Psoas muscle (tissue), 8 donors: ENCODE results near the gene NOTCH2. TPM values are rescaled to one million over a fixed set of nuclear protein-coding genes. Genes with fewer than 3 reads are reported as not detected.

Experiments
- ATAC-seq, 4 donors: fragments of 200-7000 bp; cut with Tn5 transposase; one replicate each; pipeline ENCODE4 v1.9.1; 2020; ENCODE audit warnings: moderate library complexity in 3 of 4, mild to moderate bottlenecking in 2 of 4
- DNase-seq, 2 donors: peaks; one replicate each; pipeline ENCODE4 v3.0.0-alpha.2; 2020
- H3K27ac ChIP-seq: fragments of 200-600 bp; one replicate; pipeline ENCODE4 v1.8.0; 2022
- H3K27me3 ChIP-seq, 3 donors: fragments of 200-600 bp in 1 of 3; one replicate each; pipeline versions ENCODE4 v1.6.1 to v1.8.0; 2013 to 2022; ENCODE audit warnings: low read length in 2 of 3, mild to moderate bottlenecking in 2 of 3, moderate library complexity in 1 of 3; ENCODE audit not compliant: insufficient read depth in 3 of 3
- H3K36me3 ChIP-seq, 2 donors: fragments of 200-600 bp in 1 of 2; one replicate each; pipeline versions ENCODE4 v1.6.1 to v1.8.0; 2013 to 2022; ENCODE audit warnings: low read depth in 1 of 2, mild to moderate bottlenecking in 1 of 2, moderate library complexity in 1 of 2; ENCODE audit not compliant: insufficient read depth in 1 of 2
- H3K4me1 ChIP-seq: fragments of 200-600 bp; one replicate; pipeline ENCODE4 v1.8.0; 2022
- H3K4me3 ChIP-seq: fragments of 200-600 bp; one replicate; pipeline ENCODE4 v1.8.0; 2022; ENCODE audit warnings: mild to moderate bottlenecking
- H3K9me3 ChIP-seq: fragments of 200-600 bp; one replicate; pipeline ENCODE4 v1.8.0; 2022
- CTCF ChIP-seq: fragments of 200-600 bp; IDR thresholded peaks from one replicate; pipeline ENCODE4 v1.8.0; 2022; ENCODE audit warnings: antibody characterized with exemption
- WGBS, 3 donors: extraction: QIAGEN DNeasy Blood & Tissue Kit; methylation state at CpG; one replicate each; pipeline versions ENCODE4 v1.1.6 to v1.1.7; 2013; 5-methylcytosine and 5-hydroxymethylcytosine counted together
- intact Hi-C, 2 donors: fragments of 100-400 bp; cut with DNase I; formaldehyde crosslinking; loops; one replicate each; pipeline versions ENCODE4 v1.11.0 to v1.14.2; 2022
- polyA plus RNA-seq, 3 donors: library from polyadenylated mRNA; stranded (reverse); fragments of 200-250 nt; gene quantifications; one replicate each; pipeline ENCODE4 v1.2.3, GENCODE V29; 2013
- total RNA-seq, 4 donors: library from RNA; stranded (reverse); fragmentation: NEBNext Ultra II Directional in 2 of 4; extraction: Animal tissue kit (Norgen Biotek cat#: 25700) in 2 of 4; gene quantifications; one replicate each; pipeline versions ENCODE4 v1.2.1 to v1.2.4, GENCODE V29; 2021 to 2023
- donor health status: healthy with polysubstance abuse.
- donor health status: DM: no; HTN: no; CAD: no; lungs with moderate emphysema.
- donor health status: Bipolar disorder and iron deficiency.
- donor health status: healthy.
- donor health status: DM: yes; HTN: yes; CAD: no.
- donor health status: DM: no; HTN: no; CAD: no.
- donor health status: DM: no; HTN: no; CAD: no.
- donor health status: DM: yes; HTN: yes; CAD: no.

Gene NOTCH2
- total and polyA plus RNA-seq, 7 donors: 2.1 to 19.7 (median 15.4) TPM

- no peak for ATAC-seq
- intact Hi-C loops: no loop called here
- DNase-seq: no peak
- Histone ChIP-seq H3K4me3 (no peak overlapping the region), H3K27me3 (peaks cover 0 to 1% (median 0%) of the 10 kb centered on the region in 3 donors), H3K36me3 (no peaks in the 10 kb centered on the region), H3K27ac (no peak overlapping the region), H3K9me3 (peaks cover 5% of the 10 kb centered on the region), H3K4me1 (no peaks in the 10 kb centered on the region)
- WGBS, 3 donors: 86 to 98% (median 89%) methylated on average over 3 of the region's 3 CpGs
- TF ChIP-seq CTCF: no peak
These were observed 185.6 kb downstream of the NOTCH2 start for GRCh38 chr1:119883826-119884225.

GRCh38 chr1:119882132-119883049 lies 187.1 kb downstream of the NOTCH2 start:
- no peak overlapping the region for H3K27ac ChIP-seq
- WGBS, 3 donors: 55 to 61% (median 59%) methylated on average over 5 of the region's 5 CpGs
- ATAC-seq: no peak

GRCh38 chr1:119879510-119880434 lies 189.7 kb downstream of the NOTCH2 start:
- intact Hi-C loops: no loop called here
- no peak for TF ChIP-seq CTCF

More at GRCh38 chr1:119882132-119883049, 187.1 kb downstream of the NOTCH2 start:
- intact Hi-C loops: no loop called here
- TF ChIP-seq CTCF: no peak
- H3K36me3 ChIP-seq: no peaks in the 10 kb centered on the region
- H3K27me3 ChIP-seq: peaks cover 0 to 1% (median 0%) of the 10 kb centered on the region in 3 donors
- no peak overlapping the region for H3K4me3 ChIP-seq
- H3K4me1 ChIP-seq: no peaks in the 10 kb centered on the region
- no peak for DNase-seq
- H3K9me3 ChIP-seq: no peaks in the 10 kb centered on the region

GRCh38 chr1:119878171-119878570 lies 191.3 kb downstream of the NOTCH2 start:
- Histone ChIP-seq H3K4me3 (no peak overlapping the region), H3K4me1 (no peaks in the 10 kb centered on the region), H3K36me3 (no peaks in the 10 kb centered on the region), H3K27me3 (no peaks in the 10 kb centered on the region), H3K27ac (no peak overlapping the region), H3K9me3 (no peaks in the 10 kb centered on the region)
- ATAC-seq (no peak), DNase-seq (no peak)
- intact Hi-C loops: no loop called here
- no peak for TF ChIP-seq CTCF

More at GRCh38 chr1:119879510-119880434, 189.7 kb downstream of the NOTCH2 start:
- Histone ChIP-seq H3K36me3 (no peaks in the 10 kb centered on the region), H3K4me3 (no peak overlapping the region), H3K4me1 (no peaks in the 10 kb centered on the region), H3K27me3 (no peaks in the 10 kb centered on the region), H3K9me3 (no peaks in the 10 kb centered on the region), H3K27ac (no peak overlapping the region)
- ATAC-seq (no peak), DNase-seq (no peak)
- 86 to 90% (median 89%) methylated on average over 11 to 12 of the region's 12 CpGs for WGBS, 3 donors
